Stomach (tissue), 9 donors: ENCODE measurements around the gene GRSF1. TPM values are rescaled to one million over a fixed set of nuclear protein-coding genes. Genes with fewer than 3 reads are reported as not detected.
A peak's percentile ranks its signal among the peaks of the same experiment; 100 is the strongest.
"Not testable (repeated sequence)": the region's sequence is repeated elsewhere in the genome, so short reads cannot be mapped to it uniquely, and the experiment has no call there.

Experiments used
- DNase-seq, 2 donors: peaks; one replicate each; pipeline versions ENCODE4 v3.0.0 to v3.0.0-alpha.2; 2013 to 2019
- H3K27ac ChIP-seq, 5 donors: fragments of 200-600 bp in 4 of 5; sonication (generic) in 4 of 5; one replicate each; pipeline ENCODE4 v1.5.1; 2013 to 2019; ENCODE audit warnings: mild to moderate bottlenecking in 1 of 5, moderate library complexity in 1 of 5
- H3K27me3 ChIP-seq, 3 donors: fragments of 200-600 bp; sonication (generic); one replicate each; pipeline ENCODE4 v1.5.1; 2017 to 2019; ENCODE audit warnings: mixed run types in 1 of 3
- H3K36me3 ChIP-seq, 4 donors: fragments of 200-600 bp; sonication (generic); 1 replicate in 3 of 4; 2 replicates in 1 of 4; pipeline ENCODE4 v1.5.1; 2016 to 2019
- H3K4me1 ChIP-seq, 4 donors: fragments of 200-600 bp; sonication (generic); one replicate each; pipeline ENCODE4 v1.5.1; 2016 to 2019
- H3K4me3 ChIP-seq, 4 donors: fragments of 200-600 bp; sonication (generic) in 3 of 4; one replicate each; pipeline ENCODE4 v1.5.1; 2016 to 2019; ENCODE audit warnings: mild to moderate bottlenecking in 1 of 4
- H3K9me3 ChIP-seq, 4 donors: fragments of 200-600 bp; sonication (generic); one replicate each; pipeline ENCODE4 v1.5.1; 2016 to 2019
- CTCF ChIP-seq, 7 experiments: fragments of 450-650 bp in 4 of 7; fragments of 200-600 bp in 3 of 7; sonication (generic) in 3 of 7; IDR thresholded peaks; one replicate each; pipeline ENCODE4 v1.5.1; 2016 to 2019; ENCODE audit warnings: antibody characterized with exemption in 7 of 7, control low read depth in 2 of 7, mild to moderate bottlenecking in 1 of 7
- EP300 ChIP-seq: sonication (generic); formaldehyde crosslinking; IDR thresholded peaks from one replicate; pipeline ENCODE4 v1.6.1; 2017; ENCODE audit warnings: antibody characterized with exemption
- POLR2A ChIP-seq, 4 donors: fragments of 450-650 bp; IDR thresholded peaks; one replicate each; pipeline ENCODE4 v1.6.1; 2016; ENCODE audit warnings: antibody characterized with exemption in 4 of 4, control low read depth in 2 of 4, mild to moderate bottlenecking in 1 of 4, moderate library complexity in 1 of 4
- POLR2AphosphoS5 ChIP-seq, 3 donors: sonication (generic); formaldehyde crosslinking; IDR thresholded peaks; one replicate each; pipeline ENCODE4 v1.6.1; 2016; ENCODE audit warnings: antibody characterized with exemption in 3 of 3
- WGBS, 5 donors: extraction: QIAGEN DNeasy Blood & Tissue Kit in 3 of 5; methylation state at CpG; one replicate each; pipeline versions ENCODE4 v1.1.5 to v1.1.7; 2013 to 2018; 5-methylcytosine and 5-hydroxymethylcytosine counted together
- intact Hi-C: fragments of 100-400 bp; cut with DNase I; formaldehyde crosslinking; loops from one replicate; pipeline ENCODE4 v1.15.1; 2023; ENCODE audit warnings: low total_unique reads
- polyA plus RNA-seq, 3 donors: library from polyadenylated mRNA; stranded (reverse); fragments of 200-250 nt; gene quantifications; one replicate each; pipeline ENCODE4 v1.2.3, GENCODE V29; 2013
- total RNA-seq, 5 donors: library from RNA; depleted of rRNA; stranded (reverse); fragments of >200 nt; gene quantifications; one replicate each; pipeline versions ENCODE4 v1.1.0 to v1.2.3, GENCODE V29; 2014 to 2016
- donor health status: healthy with polysubstance abuse.
- donor health status: Bipolar disorder and iron deficiency.
- donor health status: healthy.

GRSF1 gene
- total and polyA plus RNA-seq, 8 donors = 24.0 to 86.5 (median 56.4) TPM

- Histone ChIP-seq H3K4me1 (no peaks in the 10 kb centered on the region), H3K9me3 (no peaks in the 10 kb centered on the region), H3K4me3 (no peak overlapping the region), H3K27me3 (no peaks in the 10 kb centered on the region), H3K36me3 (peaks cover 28 to 99% (median 96%) of the 10 kb centered on the region in 4 donors), H3K27ac (no peak overlapping the region)
- WGBS, 5 donors = 96 to 98% (median 96%) methylated on average over 5 of the region's 5 CpGs
- TF ChIP-seq POLR2A (IDR thresholded peaks at IDR 0.05) (no peak), POLR2AphosphoS5 (IDR thresholded peaks at IDR 0.05) (no peak), CTCF (IDR thresholded peaks at IDR 0.05) (no peak)
- intact Hi-C loops = no loop called here
- DNase-seq = no peak
These were observed 52.2 kb downstream of the GRSF1 start for GRCh38 chr4:70787496-70787895.

DNA sequence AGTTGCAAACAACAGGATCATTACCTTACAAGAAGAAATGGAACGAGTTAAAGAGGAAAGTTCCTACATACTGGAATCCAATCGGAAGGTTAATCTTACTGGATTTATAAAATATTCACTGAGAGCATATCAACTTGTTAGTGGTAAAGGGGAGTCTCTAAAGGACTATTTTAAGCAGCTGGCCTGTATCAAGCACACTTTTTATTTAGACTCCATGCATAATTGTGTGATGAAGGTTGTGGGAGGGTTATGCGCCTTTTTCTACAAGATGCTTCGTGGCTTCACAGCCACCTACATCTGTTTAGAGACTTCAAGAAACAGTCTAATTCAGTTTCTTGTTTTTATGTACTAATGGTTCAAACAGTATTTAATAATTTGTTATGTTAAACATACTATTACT, 56.6 kb downstream of the GRSF1 start:
- Histone ChIP-seq H3K9me3 (no peaks in the 10 kb centered on the region), H3K27ac (no peak overlapping the region), H3K4me3 (no peak overlapping the region), H3K27me3 (no peaks in the 10 kb centered on the region), H3K36me3 (peaks cover 12 to 92% (median 84%) of the 10 kb centered on the region in 4 donors), H3K4me1 (peaks cover 0 to 10% (median 5%) of the 10 kb centered on the region in 4 donors)
- intact Hi-C loops = no loop called here
- WGBS, 5 donors = 70 to 91% (median 88%) methylated on average over 4 of the region's 4 CpGs
- TF ChIP-seq EP300 (no peak), POLR2A (IDR thresholded peaks at IDR 0.05) (no peak), CTCF (IDR thresholded peaks at IDR 0.05) (no peak), POLR2AphosphoS5 (IDR thresholded peaks at IDR 0.05) (no peak)
- DNase-seq = no peak

DNA sequence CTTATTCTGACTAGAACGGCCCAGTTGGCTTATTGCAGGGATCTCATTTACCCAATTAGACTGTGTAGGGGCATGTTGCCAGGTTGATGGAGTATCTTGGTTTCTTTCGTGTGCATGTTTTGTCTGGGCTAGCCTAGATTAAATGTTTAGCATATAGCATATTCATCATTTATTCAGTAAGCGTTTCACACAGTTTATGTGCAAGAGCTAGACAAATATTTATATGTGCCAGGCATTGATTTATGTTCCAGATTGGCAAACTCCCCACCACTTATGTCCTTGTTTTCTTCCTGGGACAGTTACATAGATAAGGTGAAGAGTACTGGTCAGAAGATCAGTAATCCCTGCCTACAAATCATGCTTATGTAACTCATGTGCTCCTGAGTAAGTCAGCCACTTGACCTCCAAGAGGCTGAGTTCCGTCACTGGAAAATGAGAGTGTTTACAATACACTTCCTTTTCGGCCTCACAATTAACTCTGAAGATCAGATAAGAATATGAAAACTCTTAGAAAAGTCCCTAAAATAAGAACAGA, 60.7 kb downstream of the GRSF1 start:
- no peak for TF ChIP-seq POLR2A (IDR thresholded peaks at IDR 0.05)
- TF ChIP-seq POLR2AphosphoS5 (IDR thresholded peaks at IDR 0.05) = peak; percentile 16 to 68 (median 22)
- no peak for TF ChIP-seq CTCF (IDR thresholded peaks at IDR 0.05)
- TF ChIP-seq EP300 = no peak
- Histone ChIP-seq H3K4me3 (no peak overlapping the region), H3K27me3 (no peaks in the 10 kb centered on the region), H3K4me1 (peaks cover 0 to 13% (median 5%) of the 10 kb centered on the region in 4 donors), H3K36me3 (peaks cover 0 to 80% (median 68%) of the 10 kb centered on the region in 4 donors), H3K27ac (peak overlapping the region in 4 of 5 donors; percentile 13 to 59 (median 41)), H3K9me3 (no peaks in the 10 kb centered on the region)
- DNase-seq = peak in 1 of 2 donors; percentile 53
- WGBS, 5 donors = 16 to 40% (median 29%) methylated on average over 5 of the region's 5 CpGs
- intact Hi-C loops = no loop called here

- TF ChIP-seq POLR2AphosphoS5 (IDR thresholded peaks at IDR 0.05) (no peak), EP300 (no peak), POLR2A (IDR thresholded peaks at IDR 0.05) (no peak), CTCF (IDR thresholded peaks at IDR 0.05) (no peak)
- Histone ChIP-seq H3K4me3 (no peak overlapping the region), H3K36me3 (peaks cover 3 to 83% (median 70%) of the 10 kb centered on the region in 4 donors)
These were observed 66.6 kb downstream of the GRSF1 start for GRCh38 chr4:70772929-70773555.

DNA sequence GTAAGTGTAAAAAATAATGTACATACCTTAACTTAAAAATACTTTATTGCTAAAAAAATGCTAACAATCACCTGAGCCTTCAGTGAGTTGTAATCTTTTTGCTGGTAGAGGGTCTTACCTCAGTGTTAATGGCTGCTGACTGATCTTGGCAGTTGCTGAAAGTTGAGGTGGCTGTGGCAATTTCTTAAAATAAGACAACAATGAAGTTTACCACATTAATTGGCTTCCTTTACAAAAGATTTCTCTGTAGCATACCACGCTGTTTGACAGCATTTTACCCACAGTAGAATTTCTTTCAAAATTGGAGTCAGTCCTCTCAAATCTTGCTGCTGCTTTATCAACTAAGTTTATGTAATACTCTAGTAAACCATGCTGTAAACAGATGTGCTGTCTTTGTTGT, 70.3 kb downstream of the GRSF1 start:
- DNase-seq, H3K4me1 ChIP-seq, intact Hi-C loops, H3K4me3 ChIP-seq, H3K27ac ChIP-seq, H3K27me3 ChIP-seq, H3K9me3 ChIP-seq: not testable (repeated sequence)
- WGBS, 5 donors = 51 to 100% (median 95%) methylated on average over 1 of the region's 1 CpG
- peaks cover 7 to 84% (median 77%) of the 10 kb centered on the region in 4 donors for H3K36me3 ChIP-seq

More at GRCh38 chr4:70772929-70773555, 66.6 kb downstream of the GRSF1 start:
- WGBS, 5 donors = 85 to 92% (median 91%) methylated on average over 6 of the region's 6 CpGs
- H3K27me3 ChIP-seq = no peaks in the 10 kb centered on the region
- H3K27ac ChIP-seq = no peak overlapping the region
- H3K9me3 ChIP-seq = no peaks in the 10 kb centered on the region
- H3K4me1 ChIP-seq = peaks cover 0 to 3% (median 0%) of the 10 kb centered on the region in 4 donors
- no peak for DNase-seq
- intact Hi-C loops = no loop called here
